Measurements from ENCODE around the gene VAT1L. TPM values are rescaled to one million over a fixed set of nuclear protein-coding genes. Genes with fewer than 3 reads are reported as not detected.

VAT1L gene
- total and polyA plus RNA-seq, 4 donors = 79.7 to 185 (median 154) TPM

- Histone ChIP-seq H3K4me3 (ENCODE audit: low read depth, low read length) (no peak overlapping the region), H3K36me3 (ENCODE audit: control insufficient read depth, insufficient read depth, low read length) (peaks cover 2% of the 10 kb centered on the region), H3K4me1 (ENCODE audit: control insufficient read depth, insufficient read depth, low read length) (peaks cover 3% of the 10 kb centered on the region), H3K27ac (ENCODE audit: low read depth, low read length) (peak overlapping the region; percentile 68), H3K27me3 (ENCODE audit: control insufficient read depth, insufficient read depth, low read length) (no peaks in the 10 kb centered on the region), H3K9me3 (ENCODE audit: control insufficient read depth, insufficient read depth, low read length) (no peaks in the 10 kb centered on the region)
- peak in 2 of 6 donors; percentile 58 to 78 for DNase-seq (ENCODE audit: low read depth in 4 of 6, low spot score in 6 of 6)
- WGBS (ENCODE audit: insufficient coverage) = no CpG with 5 or more reads among the region's 2 CpGs
These were observed 125.4 kb downstream of the VAT1L start for GRCh38 chr16:77913738-77914253.

GRCh38 chr16:77916111-77916510, 127.7 kb downstream of the VAT1L start:
- Histone ChIP-seq H3K27me3 (ENCODE audit: control insufficient read depth, insufficient read depth, low read length) (no peaks in the 10 kb centered on the region), H3K36me3 (ENCODE audit: control insufficient read depth, insufficient read depth, low read length) (no peaks in the 10 kb centered on the region), H3K27ac (ENCODE audit: low read depth, low read length) (no peak overlapping the region), H3K9me3 (ENCODE audit: control insufficient read depth, insufficient read depth, low read length) (no peaks in the 10 kb centered on the region), H3K4me3 (ENCODE audit: low read depth, low read length) (no peak overlapping the region), H3K4me1 (ENCODE audit: control insufficient read depth, insufficient read depth, low read length) (peaks cover 8% of the 10 kb centered on the region)
- WGBS (ENCODE audit: insufficient coverage) = 88% methylated on average over 6 of the region's 9 CpGs
- DNase-seq (ENCODE audit: low read depth in 4 of 6, low spot score in 6 of 6) = no peak

- H3K27ac ChIP-seq (ENCODE audit: low read depth, low read length) = no peak overlapping the region
- no peak overlapping the region for H3K4me3 ChIP-seq (ENCODE audit: low read depth, low read length)
- no peaks in the 10 kb centered on the region for H3K27me3 ChIP-seq (ENCODE audit: control insufficient read depth, insufficient read depth, low read length)
- H3K36me3 ChIP-seq (ENCODE audit: control insufficient read depth, insufficient read depth, low read length) = no peaks in the 10 kb centered on the region
- H3K9me3 ChIP-seq (ENCODE audit: control insufficient read depth, insufficient read depth, low read length) = no peaks in the 10 kb centered on the region
- peaks cover 8% of the 10 kb centered on the region for H3K4me1 ChIP-seq (ENCODE audit: control insufficient read depth, insufficient read depth, low read length)
- WGBS (ENCODE audit: insufficient coverage) = 92% methylated on average over 1 of the region's 3 CpGs
- DNase-seq (ENCODE audit: low read depth in 4 of 6, low spot score in 6 of 6) = peak in 1 of 6 donors; percentile 84
These were observed 129.6 kb downstream of the VAT1L start for GRCh38 chr16:77917971-77918370.

GRCh38 chr16:77918809-77919707, 130.7 kb downstream of the VAT1L start:
- Histone ChIP-seq H3K27ac (ENCODE audit: low read depth, low read length) (no peak overlapping the region), H3K27me3 (ENCODE audit: control insufficient read depth, insufficient read depth, low read length) (no peaks in the 10 kb centered on the region), H3K36me3 (ENCODE audit: control insufficient read depth, insufficient read depth, low read length) (no peaks in the 10 kb centered on the region), H3K9me3 (ENCODE audit: control insufficient read depth, insufficient read depth, low read length) (no peaks in the 10 kb centered on the region), H3K4me1 (ENCODE audit: control insufficient read depth, insufficient read depth, low read length) (peaks cover 8% of the 10 kb centered on the region), H3K4me3 (ENCODE audit: low read depth, low read length) (no peak overlapping the region)
- WGBS (ENCODE audit: insufficient coverage) = 36% methylated on average over 5 of the region's 8 CpGs
- DNase-seq (ENCODE audit: low read depth in 4 of 6, low spot score in 6 of 6) = peak in 2 of 6 donors; percentile 81 to 83

- Histone ChIP-seq H3K9me3 (ENCODE audit: control insufficient read depth, insufficient read depth, low read length) (no peaks in the 10 kb centered on the region), H3K36me3 (ENCODE audit: control insufficient read depth, insufficient read depth, low read length) (no peaks in the 10 kb centered on the region), H3K4me1 (ENCODE audit: control insufficient read depth, insufficient read depth, low read length) (peaks cover 8% of the 10 kb centered on the region), H3K27me3 (ENCODE audit: control insufficient read depth, insufficient read depth, low read length) (no peaks in the 10 kb centered on the region), H3K27ac (ENCODE audit: low read depth, low read length) (no peak overlapping the region), H3K4me3 (ENCODE audit: low read depth, low read length) (no peak overlapping the region)
- WGBS (ENCODE audit: insufficient coverage) = 50% methylated on average over 2 of the region's 8 CpGs
- no peak for DNase-seq (ENCODE audit: low read depth in 4 of 6, low spot score in 6 of 6)
These were observed 131.5 kb downstream of the VAT1L start for GRCh38 chr16:77919761-77920415.

GRCh38 chr16:77920984-77921383, 132.6 kb downstream of the VAT1L start:
- no peak overlapping the region for H3K4me3 ChIP-seq (ENCODE audit: low read depth, low read length)
- H3K27me3 ChIP-seq (ENCODE audit: control insufficient read depth, insufficient read depth, low read length) = no peaks in the 10 kb centered on the region
- no peaks in the 10 kb centered on the region for H3K36me3 ChIP-seq (ENCODE audit: control insufficient read depth, insufficient read depth, low read length)
- H3K4me1 ChIP-seq (ENCODE audit: control insufficient read depth, insufficient read depth, low read length) = peaks cover 10% of the 10 kb centered on the region
- 100% methylated on average over 1 of the region's 4 CpGs for WGBS (ENCODE audit: insufficient coverage)
- no peak for DNase-seq (ENCODE audit: low read depth in 4 of 6, low spot score in 6 of 6)
- no peak overlapping the region for H3K27ac ChIP-seq (ENCODE audit: low read depth, low read length)
- H3K9me3 ChIP-seq (ENCODE audit: control insufficient read depth, insufficient read depth, low read length) = no peaks in the 10 kb centered on the region

- 75% methylated on average over 3 of the region's 6 CpGs for whole genome bisulfite sequencing (ENCODE audit: insufficient coverage)
- Histone ChIP-seq H3K4me1 (ENCODE audit: control insufficient read depth, insufficient read depth, low read length) (peaks cover 10% of the 10 kb centered on the region), H3K4me3 (ENCODE audit: low read depth, low read length) (no peak overlapping the region), H3K9me3 (ENCODE audit: control insufficient read depth, insufficient read depth, low read length) (no peaks in the 10 kb centered on the region), H3K27me3 (ENCODE audit: control insufficient read depth, insufficient read depth, low read length) (no peaks in the 10 kb centered on the region), H3K36me3 (ENCODE audit: control insufficient read depth, insufficient read depth, low read length) (no peaks in the 10 kb centered on the region), H3K27ac (ENCODE audit: low read depth, low read length) (no peak overlapping the region)
- DNase-seq (ENCODE audit: low read depth in 4 of 6, low spot score in 6 of 6) = no peak
These were observed 133.9 kb downstream of the VAT1L start for GRCh38 chr16:77922228-77922754.

- Histone ChIP-seq H3K9me3 (ENCODE audit: control insufficient read depth, insufficient read depth, low read length) (no peaks in the 10 kb centered on the region), H3K4me3 (ENCODE audit: low read depth, low read length) (no peak overlapping the region), H3K27ac (ENCODE audit: low read depth, low read length) (no peak overlapping the region), H3K27me3 (ENCODE audit: control insufficient read depth, insufficient read depth, low read length) (no peaks in the 10 kb centered on the region), H3K4me1 (ENCODE audit: control insufficient read depth, insufficient read depth, low read length) (peaks cover 2% of the 10 kb centered on the region), H3K36me3 (ENCODE audit: control insufficient read depth, insufficient read depth, low read length) (no peaks in the 10 kb centered on the region)
- WGBS (ENCODE audit: insufficient coverage) = 38% methylated on average over 2 of the region's 4 CpGs
- peak in 1 of 6 donors; percentile 87 for DNase-seq (ENCODE audit: low read depth in 4 of 6, low spot score in 6 of 6)
These were observed 137.2 kb downstream of the VAT1L start for GRCh38 chr16:77925531-77925930.

- no peaks in the 10 kb centered on the region for H3K36me3 ChIP-seq (ENCODE audit: control insufficient read depth, insufficient read depth, low read length)
- H3K4me3 ChIP-seq (ENCODE audit: low read depth, low read length) = no peak overlapping the region
- H3K27me3 ChIP-seq (ENCODE audit: control insufficient read depth, insufficient read depth, low read length) = no peaks in the 10 kb centered on the region
- H3K4me1 ChIP-seq (ENCODE audit: control insufficient read depth, insufficient read depth, low read length) = peaks cover 2% of the 10 kb centered on the region
- DNase-seq (ENCODE audit: low read depth in 4 of 6, low spot score in 6 of 6) = peak in 1 of 6 donors; percentile 68
- H3K9me3 ChIP-seq (ENCODE audit: control insufficient read depth, insufficient read depth, low read length) = no peaks in the 10 kb centered on the region
- H3K27ac ChIP-seq (ENCODE audit: low read depth, low read length) = no peak overlapping the region
These were observed 139.7 kb downstream of the VAT1L start for GRCh38 chr16:77928096-77928495.
